H1 (cell line): Measurements from ENCODE around the gene EPB41L4A. TPM values are rescaled to one million over a fixed set of nuclear protein-coding genes. Genes with fewer than 3 reads are reported as not detected.

Experiments used
- CREB1 ChIP-seq: IDR thresholded peaks from 2 replicates; pipeline ENCODE4 v1.6.1; 2012; ENCODE audit warnings: inconsistent platforms
- HDAC6 ChIP-seq: IDR thresholded peaks from one replicate; pipeline ENCODE4 v1.7.1; 2012; ENCODE audit warnings: low read depth, mild to moderate bottlenecking, inconsistent platforms, low read length, moderate library complexity
- JUND ChIP-seq: IDR thresholded peaks from 2 replicates; pipeline ENCODE4 v1.6.1; 2011; ENCODE audit warnings: mild to moderate bottlenecking, improper control_type of control experiment, low read length
- RNF2 ChIP-seq: fragments of 200-900, 300-1000 bp; sonication (generic); IDR thresholded peaks from 2 replicates; pipeline ENCODE4 v1.7.1; 2016; ENCODE audit warnings: borderline replicate concordance, low read depth, mild to moderate bottlenecking, antibody characterized with exemption, low read length; ENCODE audit not compliant: poor library complexity, severe bottlenecking; ENCODE audit errors: missing control alignments
- SIRT6 ChIP-seq: IDR thresholded peaks from one replicate; pipeline ENCODE4 v1.7.1; 2012; ENCODE audit warnings: low read length, inconsistent platforms
- SUZ12 ChIP-seq: fragments of 200-600 bp; sonication (generic); IDR thresholded peaks from 2 replicates; pipeline ENCODE4 v1.6.1; 2012; ENCODE audit warnings: mild to moderate bottlenecking, inconsistent platforms, low read length, moderate library complexity, mixed read lengths
- polyA plus RNA-seq, 7 experiments: library from polyadenylated mRNA; depleted of rRNA in 3 of 7; stranded (reverse) in 5 of 7; unstranded in 2 of 7; fragments of >200 nt in 5 of 7; fragments of 200-250 nt in 2 of 7; gene quantifications; 1 replicate in 5 of 7; 2 replicates in 1 of 7; 4 replicates in 1 of 7; pipeline versions ENCODE4 v1.2.1 to v1.2.3, GENCODE V29; 2011 to 2013; ENCODE audit warnings: missing spikeins in 2 of 7, mixed read lengths in 2 of 7
- total RNA-seq: library from RNA; stranded (reverse); fragmentation: NEBNext Ultra II Directional; extraction: Animal tissue kit (Norgen Biotek cat#: 25700); gene quantifications from 2 replicates; pipeline ENCODE4 v1.2.1, GENCODE V29; 2021
- TF ChIP-seq, protein P1 (sequence below): fragments of 300-600 bp; sonication (generic); IDR thresholded peaks from 2 replicates; pipeline ENCODE4 v1.7.1; 2012; ENCODE audit warnings: low read length, moderate library complexity, mild to moderate bottlenecking, inconsistent platforms; ENCODE audit not compliant: insufficient replicate concordance
- TF ChIP-seq, protein P2 (sequence below): IDR thresholded peaks from 2 replicates; pipeline ENCODE4 v1.6.1; 2012; ENCODE audit warnings: low read length, inconsistent platforms
- TF ChIP-seq, protein P3 (sequence below): IDR thresholded peaks from 2 replicates; pipeline ENCODE4 v1.6.1; 2011; ENCODE audit warnings: low read length, improper control_type of control experiment

Gene EPB41L4A
- total and polyA plus RNA-seq, 2 of the 8 experiments (the other 6 are each of a cell fraction or from before 2014, with no cell fraction given) = 1.6 to 4.6 TPM

DNA sequence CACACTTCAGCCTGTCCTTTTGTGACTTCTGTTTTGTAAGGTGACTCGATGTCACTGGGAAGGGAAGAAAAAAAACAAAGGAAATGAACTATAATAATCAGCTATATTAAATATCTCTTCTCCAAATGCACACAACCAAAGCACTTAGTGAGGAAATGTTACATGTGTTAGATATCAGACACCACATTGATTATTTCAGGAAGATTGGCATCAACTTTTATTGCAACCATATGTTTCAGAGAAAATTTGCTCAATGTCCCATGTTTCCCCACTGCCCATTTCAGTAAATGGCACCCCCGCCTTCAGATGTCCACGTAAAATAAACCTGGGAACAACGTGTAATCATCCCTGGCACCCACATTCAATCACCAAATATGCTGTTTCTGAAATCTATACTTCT is 151.8 kb downstream of the EPB41L4A start (continued):
- TF ChIP-seq, protein P1, sequence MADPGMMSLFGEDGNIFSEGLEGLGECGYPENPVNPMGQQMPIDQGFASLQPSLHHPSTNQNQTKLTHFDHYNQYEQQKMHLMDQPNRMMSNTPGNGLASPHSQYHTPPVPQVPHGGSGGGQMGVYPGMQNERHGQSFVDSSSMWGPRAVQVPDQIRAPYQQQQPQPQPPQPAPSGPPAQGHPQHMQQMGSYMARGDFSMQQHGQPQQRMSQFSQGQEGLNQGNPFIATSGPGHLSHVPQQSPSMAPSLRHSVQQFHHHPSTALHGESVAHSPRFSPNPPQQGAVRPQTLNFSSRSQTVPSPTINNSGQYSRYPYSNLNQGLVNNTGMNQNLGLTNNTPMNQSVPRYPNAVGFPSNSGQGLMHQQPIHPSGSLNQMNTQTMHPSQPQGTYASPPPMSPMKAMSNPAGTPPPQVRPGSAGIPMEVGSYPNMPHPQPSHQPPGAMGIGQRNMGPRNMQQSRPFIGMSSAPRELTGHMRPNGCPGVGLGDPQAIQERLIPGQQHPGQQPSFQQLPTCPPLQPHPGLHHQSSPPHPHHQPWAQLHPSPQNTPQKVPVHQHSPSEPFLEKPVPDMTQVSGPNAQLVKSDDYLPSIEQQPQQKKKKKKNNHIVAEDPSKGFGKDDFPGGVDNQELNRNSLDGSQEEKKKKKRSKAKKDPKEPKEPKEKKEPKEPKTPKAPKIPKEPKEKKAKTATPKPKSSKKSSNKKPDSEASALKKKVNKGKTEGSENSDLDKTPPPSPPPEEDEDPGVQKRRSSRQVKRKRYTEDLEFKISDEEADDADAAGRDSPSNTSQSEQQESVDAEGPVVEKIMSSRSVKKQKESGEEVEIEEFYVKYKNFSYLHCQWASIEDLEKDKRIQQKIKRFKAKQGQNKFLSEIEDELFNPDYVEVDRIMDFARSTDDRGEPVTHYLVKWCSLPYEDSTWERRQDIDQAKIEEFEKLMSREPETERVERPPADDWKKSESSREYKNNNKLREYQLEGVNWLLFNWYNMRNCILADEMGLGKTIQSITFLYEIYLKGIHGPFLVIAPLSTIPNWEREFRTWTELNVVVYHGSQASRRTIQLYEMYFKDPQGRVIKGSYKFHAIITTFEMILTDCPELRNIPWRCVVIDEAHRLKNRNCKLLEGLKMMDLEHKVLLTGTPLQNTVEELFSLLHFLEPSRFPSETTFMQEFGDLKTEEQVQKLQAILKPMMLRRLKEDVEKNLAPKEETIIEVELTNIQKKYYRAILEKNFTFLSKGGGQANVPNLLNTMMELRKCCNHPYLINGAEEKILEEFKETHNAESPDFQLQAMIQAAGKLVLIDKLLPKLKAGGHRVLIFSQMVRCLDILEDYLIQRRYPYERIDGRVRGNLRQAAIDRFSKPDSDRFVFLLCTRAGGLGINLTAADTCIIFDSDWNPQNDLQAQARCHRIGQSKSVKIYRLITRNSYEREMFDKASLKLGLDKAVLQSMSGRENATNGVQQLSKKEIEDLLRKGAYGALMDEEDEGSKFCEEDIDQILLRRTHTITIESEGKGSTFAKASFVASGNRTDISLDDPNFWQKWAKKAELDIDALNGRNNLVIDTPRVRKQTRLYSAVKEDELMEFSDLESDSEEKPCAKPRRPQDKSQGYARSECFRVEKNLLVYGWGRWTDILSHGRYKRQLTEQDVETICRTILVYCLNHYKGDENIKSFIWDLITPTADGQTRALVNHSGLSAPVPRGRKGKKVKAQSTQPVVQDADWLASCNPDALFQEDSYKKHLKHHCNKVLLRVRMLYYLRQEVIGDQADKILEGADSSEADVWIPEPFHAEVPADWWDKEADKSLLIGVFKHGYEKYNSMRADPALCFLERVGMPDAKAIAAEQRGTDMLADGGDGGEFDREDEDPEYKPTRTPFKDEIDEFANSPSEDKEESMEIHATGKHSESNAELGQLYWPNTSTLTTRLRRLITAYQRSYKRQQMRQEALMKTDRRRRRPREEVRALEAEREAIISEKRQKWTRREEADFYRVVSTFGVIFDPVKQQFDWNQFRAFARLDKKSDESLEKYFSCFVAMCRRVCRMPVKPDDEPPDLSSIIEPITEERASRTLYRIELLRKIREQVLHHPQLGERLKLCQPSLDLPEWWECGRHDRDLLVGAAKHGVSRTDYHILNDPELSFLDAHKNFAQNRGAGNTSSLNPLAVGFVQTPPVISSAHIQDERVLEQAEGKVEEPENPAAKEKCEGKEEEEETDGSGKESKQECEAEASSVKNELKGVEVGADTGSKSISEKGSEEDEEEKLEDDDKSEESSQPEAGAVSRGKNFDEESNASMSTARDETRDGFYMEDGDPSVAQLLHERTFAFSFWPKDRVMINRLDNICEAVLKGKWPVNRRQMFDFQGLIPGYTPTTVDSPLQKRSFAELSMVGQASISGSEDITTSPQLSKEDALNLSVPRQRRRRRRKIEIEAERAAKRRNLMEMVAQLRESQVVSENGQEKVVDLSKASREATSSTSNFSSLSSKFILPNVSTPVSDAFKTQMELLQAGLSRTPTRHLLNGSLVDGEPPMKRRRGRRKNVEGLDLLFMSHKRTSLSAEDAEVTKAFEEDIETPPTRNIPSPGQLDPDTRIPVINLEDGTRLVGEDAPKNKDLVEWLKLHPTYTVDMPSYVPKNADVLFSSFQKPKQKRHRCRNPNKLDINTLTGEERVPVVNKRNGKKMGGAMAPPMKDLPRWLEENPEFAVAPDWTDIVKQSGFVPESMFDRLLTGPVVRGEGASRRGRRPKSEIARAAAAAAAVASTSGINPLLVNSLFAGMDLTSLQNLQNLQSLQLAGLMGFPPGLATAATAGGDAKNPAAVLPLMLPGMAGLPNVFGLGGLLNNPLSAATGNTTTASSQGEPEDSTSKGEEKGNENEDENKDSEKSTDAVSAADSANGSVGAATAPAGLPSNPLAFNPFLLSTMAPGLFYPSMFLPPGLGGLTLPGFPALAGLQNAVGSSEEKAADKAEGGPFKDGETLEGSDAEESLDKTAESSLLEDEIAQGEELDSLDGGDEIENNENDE = no peak
- TF ChIP-seq RNF2 (no peak), SIRT6 (no peak), SUZ12 (no peak), JUND (no peak), HDAC6 (no peak), CREB1 (no peak)
- TF ChIP-seq, protein P2, sequence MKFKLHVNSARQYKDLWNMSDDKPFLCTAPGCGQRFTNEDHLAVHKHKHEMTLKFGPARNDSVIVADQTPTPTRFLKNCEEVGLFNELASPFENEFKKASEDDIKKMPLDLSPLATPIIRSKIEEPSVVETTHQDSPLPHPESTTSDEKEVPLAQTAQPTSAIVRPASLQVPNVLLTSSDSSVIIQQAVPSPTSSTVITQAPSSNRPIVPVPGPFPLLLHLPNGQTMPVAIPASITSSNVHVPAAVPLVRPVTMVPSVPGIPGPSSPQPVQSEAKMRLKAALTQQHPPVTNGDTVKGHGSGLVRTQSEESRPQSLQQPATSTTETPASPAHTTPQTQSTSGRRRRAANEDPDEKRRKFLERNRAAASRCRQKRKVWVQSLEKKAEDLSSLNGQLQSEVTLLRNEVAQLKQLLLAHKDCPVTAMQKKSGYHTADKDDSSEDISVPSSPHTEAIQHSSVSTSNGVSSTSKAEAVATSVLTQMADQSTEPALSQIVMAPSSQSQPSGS = no peak
- TF ChIP-seq, protein P3, sequence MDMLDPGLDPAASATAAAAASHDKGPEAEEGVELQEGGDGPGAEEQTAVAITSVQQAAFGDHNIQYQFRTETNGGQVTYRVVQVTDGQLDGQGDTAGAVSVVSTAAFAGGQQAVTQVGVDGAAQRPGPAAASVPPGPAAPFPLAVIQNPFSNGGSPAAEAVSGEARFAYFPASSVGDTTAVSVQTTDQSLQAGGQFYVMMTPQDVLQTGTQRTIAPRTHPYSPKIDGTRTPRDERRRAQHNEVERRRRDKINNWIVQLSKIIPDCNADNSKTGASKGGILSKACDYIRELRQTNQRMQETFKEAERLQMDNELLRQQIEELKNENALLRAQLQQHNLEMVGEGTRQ = no peak
